IMR-90 (cell line): ENCODE data around the gene KIF13A. TPM values are rescaled to one million over a fixed set of nuclear protein-coding genes. Genes with fewer than 3 reads are reported as not detected.
A peak's percentile ranks its signal among the peaks of the same experiment; 100 is the strongest.

ENCODE experiments used
- ATAC-seq: fragments of 200-7000 bp; cut with Tn5 transposase; 2 replicates; pipeline ENCODE4 v1.9.1; 2020; ENCODE audit warnings: low read depth, mild to moderate bottlenecking, moderate library complexity
- BruUV-seq: library from RNA; stranded (reverse); fragments of 400-500 nt; replicated peaks from 2 replicates; lab custom pipeline; 2021; lab: Mats Ljungman, UMichigan
- CTCF ChIA-PET: fragments of 300-600 bp; formaldehyde crosslinking; extraction: SDS; loops from one replicate; lab custom pipeline; 2021; ENCODE audit warnings: antibody characterized with exemption; lab: Yijun Ruan, JAX
- POLR2A ChIA-PET: fragments of 300-600 bp; sonication (Branson Sonifier 250); formaldehyde crosslinking; loops from one replicate; lab custom pipeline; 2022; ENCODE audit warnings: antibody characterized with exemption; ENCODE audit not compliant: unreplicated experiment; lab: Charles Lee
- DNase-seq: peaks from one replicate; pipeline ENCODE4 v3.0.0; 2013
- H2AFZ ChIP-seq: replicated peaks from 2 replicates; pipeline ENCODE3; 2013; ENCODE audit warnings: low read length, mild to moderate bottlenecking; ENCODE audit not compliant: poor library complexity
- H2AK5ac ChIP-seq: 2 replicates; pipeline ENCODE4 v1.6.1; 2013; ENCODE audit warnings: low read depth, low read length, inconsistent platforms
- H2AK9ac ChIP-seq: replicated peaks from 2 replicates; pipeline ENCODE3; 2013; ENCODE audit warnings: mild to moderate bottlenecking, low read depth, low read length, moderate library complexity; ENCODE audit not compliant: poor library complexity
- H2BK120ac ChIP-seq: 2 replicates; pipeline ENCODE4 v1.6.1; 2013; ENCODE audit warnings: low read depth, low read length, inconsistent platforms
- H2BK15ac ChIP-seq: 3 replicates; pipeline ENCODE4 v1.6.1; 2013; ENCODE audit warnings: low read depth, low read length, inconsistent platforms
- H2BK20ac ChIP-seq: 2 replicates; pipeline ENCODE4 v1.6.1; 2013; ENCODE audit warnings: low read depth, mild to moderate bottlenecking, inconsistent platforms, low read length, moderate library complexity
- H2BK5ac ChIP-seq: 2 replicates; pipeline ENCODE4 v1.6.1; 2013; ENCODE audit warnings: mild to moderate bottlenecking, low read depth, low read length, inconsistent platforms; ENCODE audit not compliant: poor library complexity, severe bottlenecking
- H3K14ac ChIP-seq: replicated peaks from 2 replicates; pipeline ENCODE4 v1.6.1; 2013; ENCODE audit warnings: low read depth, low read length, inconsistent platforms
- H3K18ac ChIP-seq: 2 replicates; pipeline ENCODE4 v1.6.1; 2013; ENCODE audit warnings: low read depth, low read length, control low read depth
- H3K23ac ChIP-seq: 2 replicates; pipeline ENCODE4 v1.6.1; 2013; ENCODE audit warnings: low read depth, low read length, inconsistent platforms
- H3K27ac ChIP-seq: 2 replicates; pipeline ENCODE4 v1.5.1; 2013; ENCODE audit warnings: mild to moderate bottlenecking, control low read depth, low read length; ENCODE audit not compliant: insufficient read depth
- H3K27me3 ChIP-seq: 2 replicates; pipeline ENCODE4 v1.6.1; 2013; ENCODE audit warnings: low read length; ENCODE audit not compliant: control insufficient read depth, insufficient read depth
- H3K36me3 ChIP-seq: 2 replicates; pipeline ENCODE4 v1.6.1; 2013; ENCODE audit warnings: low read length, mixed read lengths; ENCODE audit not compliant: control insufficient read depth, insufficient read depth
- H3K4ac ChIP-seq: 2 replicates; pipeline ENCODE4 v1.6.1; 2013; ENCODE audit warnings: low read depth, low read length, inconsistent platforms
- H3K4me1 ChIP-seq: 2 replicates; pipeline ENCODE4 v1.6.1; 2013; ENCODE audit warnings: low read length, mixed read lengths; ENCODE audit not compliant: control insufficient read depth, insufficient read depth
- H3K4me2 ChIP-seq: 2 replicates; pipeline ENCODE4 v1.6.1; 2013; ENCODE audit warnings: low read depth, mild to moderate bottlenecking, control low read depth, low read length, moderate library complexity
- H3K4me3 ChIP-seq: 2 replicates; pipeline ENCODE4 v1.5.1; 2013; ENCODE audit warnings: low read depth, mild to moderate bottlenecking, control low read depth, low read length, moderate library complexity; ENCODE audit not compliant: insufficient read depth
- H3K56ac ChIP-seq: 2 replicates; pipeline ENCODE4 v1.6.1; 2013; ENCODE audit warnings: low read length, inconsistent platforms; ENCODE audit not compliant: insufficient read depth; ENCODE audit errors: extremely low read depth
- H3K79me1 ChIP-seq, 2 experiments: 2 replicates each; pipeline ENCODE4 v1.6.1; 2013; ENCODE audit warnings: low read length in 2 of 2, inconsistent platforms in 1 of 2, low read depth in 1 of 2
- H3K9ac ChIP-seq: 2 replicates; pipeline ENCODE4 v1.6.1; 2013; ENCODE audit warnings: low read depth, low read length, control low read depth
- H3K9me1 ChIP-seq: 2 replicates; pipeline ENCODE4 v1.6.1; 2013; ENCODE audit warnings: low read length, inconsistent platforms; ENCODE audit not compliant: insufficient read depth
- H3K9me3 ChIP-seq: 2 replicates; pipeline ENCODE4 v1.6.1; 2013; ENCODE audit warnings: low read length; ENCODE audit not compliant: control insufficient read depth, insufficient read depth
- H4K20me1 ChIP-seq: 2 replicates; pipeline ENCODE4 v1.6.1; 2013; ENCODE audit warnings: low read length, inconsistent platforms; ENCODE audit not compliant: insufficient read depth
- H4K5ac ChIP-seq: 2 replicates; pipeline ENCODE4 v1.6.1; 2013; ENCODE audit warnings: mild to moderate bottlenecking, low read depth, low read length, control low read depth
- H4K8ac ChIP-seq, 2 experiments: 2 replicates each; pipeline ENCODE4 v1.6.1; 2013; ENCODE audit warnings: low read depth in 2 of 2, low read length in 2 of 2, control low read depth in 1 of 2, inconsistent platforms in 1 of 2
- H4K91ac ChIP-seq: 2 replicates; pipeline ENCODE4 v1.6.1; 2013; ENCODE audit warnings: low read depth, low read length, inconsistent platforms; ENCODE audit not compliant: insufficient read depth
- BHLHE40 ChIP-seq: fragments of 150-350 bp; IDR thresholded peaks from 2 replicates; pipeline ENCODE4 v1.6.1; 2016; ENCODE audit warnings: mild to moderate bottlenecking, low read depth, low read length
- CEBPB ChIP-seq: IDR thresholded peaks from 2 replicates; pipeline ENCODE4 v1.6.1; 2012; ENCODE audit warnings: low read depth, low read length, improper control_type of control experiment
- CHD1 ChIP-seq: IDR thresholded peaks from 2 replicates; pipeline ENCODE4 v1.6.1; 2012; ENCODE audit warnings: low read depth, low read length, improper control_type of control experiment
- CTCF ChIP-seq: conservative IDR thresholded peaks from 2 replicates; pipeline ENCODE4 v1.5.1; 2012; ENCODE audit warnings: mild to moderate bottlenecking, low read depth, low read length, improper control_type of control experiment
- FOS ChIP-seq: fragments of 150-350 bp; IDR thresholded peaks from 2 replicates; pipeline ENCODE4 v1.6.1; 2016; ENCODE audit warnings: low read depth, low read length
- MAFK ChIP-seq: IDR thresholded peaks from 2 replicates; pipeline ENCODE4 v1.6.1; 2012; ENCODE audit warnings: low read depth, low read length, improper control_type of control experiment
- MAZ ChIP-seq: IDR thresholded peaks from 2 replicates; pipeline ENCODE4 v1.6.1; 2012; ENCODE audit warnings: low read depth, mild to moderate bottlenecking, low read length, improper control_type of control experiment, moderate library complexity, borderline replicate concordance
- MXI1 ChIP-seq: IDR thresholded peaks from 2 replicates; pipeline ENCODE4 v1.6.1; 2012; ENCODE audit warnings: low read depth, mild to moderate bottlenecking, low read length, moderate library complexity, borderline replicate concordance
- NFE2L2 ChIP-seq: fragments of 150-350 bp; IDR thresholded peaks from 2 replicates; pipeline ENCODE4 v1.6.1; 2016; ENCODE audit warnings: low read depth, mild to moderate bottlenecking, low read length
- POLR2A ChIP-seq: IDR thresholded peaks from 2 replicates; pipeline ENCODE4 v1.6.1; 2012; ENCODE audit warnings: mild to moderate bottlenecking, low read depth, low read length
- RAD21 ChIP-seq: IDR thresholded peaks from 2 replicates; pipeline ENCODE4 v1.6.1; 2012; ENCODE audit warnings: low read length, improper control_type of control experiment
- RCOR1 ChIP-seq: IDR thresholded peaks from 2 replicates; pipeline ENCODE4 v1.6.1; 2012; ENCODE audit warnings: mild to moderate bottlenecking, low read length, improper control_type of control experiment; ENCODE audit not compliant: insufficient replicate concordance
- RFX5 ChIP-seq: IDR thresholded peaks from 2 replicates; pipeline ENCODE4 v1.8.0; 2012; ENCODE audit warnings: low read depth, mild to moderate bottlenecking, low read length, moderate library complexity
- SMC3 ChIP-seq: fragments of 150-350 bp; IDR thresholded peaks from 2 replicates; pipeline ENCODE4 v1.6.1; 2016; ENCODE audit warnings: low read depth, mild to moderate bottlenecking, antibody characterized with exemption, low read length, moderate library complexity
- USF2 ChIP-seq: fragments of 150-350 bp; IDR thresholded peaks from 2 replicates; pipeline ENCODE4 v1.6.1; 2017; ENCODE audit warnings: mild to moderate bottlenecking, antibody characterized with exemption, low read length, low read depth
- WGBS, 2 experiments: methylation state at CpG; one replicate each; pipeline versions ENCODE4 v1.1.5 to v1.1.7; 2013; ENCODE audit warnings: missing lambda C conversion rate in 2 of 2; ENCODE audit not compliant: insufficient read length in 1 of 2; ENCODE audit errors: extremely low coverage in 2 of 2; 5-methylcytosine and 5-hydroxymethylcytosine counted together
- dilution Hi-C: fragments of 300-500 bp; cut with HindIII; formaldehyde crosslinking; loops from one replicate; pipeline ENCODE4 v1.14.3; 2018; ENCODE audit warnings: low sequenced_read_pairs; ENCODE audit not compliant: unreplicated experiment
- in situ Hi-C: fragments of 300-500 bp; cut with MboI; formaldehyde crosslinking; loops from 3 replicates; pipeline ENCODE4 v1.14.3; 2019; ENCODE audit warnings: low sequenced_read_pairs, inconsistent platforms, mixed read lengths
- intact Hi-C: fragments of 100-400 bp; cut with micrococcal nuclease; formaldehyde crosslinking; loops from 2 replicates; pipeline ENCODE4 v1.10.0; 2022
- polyA plus RNA-seq, 3 experiments: library from polyadenylated mRNA; depleted of rRNA; stranded (reverse); fragments of >200 nt; gene quantifications; 2 replicates each; pipeline ENCODE4 v1.2.3, GENCODE V29; 2012; ENCODE audit warnings: low replicate concordance in 1 of 3
- total RNA-seq: library from RNA; depleted of rRNA; stranded (reverse); fragments of >200 nt; gene quantifications from 2 replicates; pipeline ENCODE4 v1.2.3, GENCODE V29; 2012
- TF ChIP-seq, protein P1 (sequence below): fragments of 150-350 bp; IDR thresholded peaks from 2 replicates; pipeline ENCODE4 v1.6.1; 2016; ENCODE audit warnings: low read depth, mild to moderate bottlenecking, low read length, moderate library complexity, borderline replicate concordance

The KIF13A gene
- total and polyA plus RNA-seq, 2 of the 4 experiments (the other 2 are of a cell fraction) = 23.3 to 51.8 TPM

DNA sequence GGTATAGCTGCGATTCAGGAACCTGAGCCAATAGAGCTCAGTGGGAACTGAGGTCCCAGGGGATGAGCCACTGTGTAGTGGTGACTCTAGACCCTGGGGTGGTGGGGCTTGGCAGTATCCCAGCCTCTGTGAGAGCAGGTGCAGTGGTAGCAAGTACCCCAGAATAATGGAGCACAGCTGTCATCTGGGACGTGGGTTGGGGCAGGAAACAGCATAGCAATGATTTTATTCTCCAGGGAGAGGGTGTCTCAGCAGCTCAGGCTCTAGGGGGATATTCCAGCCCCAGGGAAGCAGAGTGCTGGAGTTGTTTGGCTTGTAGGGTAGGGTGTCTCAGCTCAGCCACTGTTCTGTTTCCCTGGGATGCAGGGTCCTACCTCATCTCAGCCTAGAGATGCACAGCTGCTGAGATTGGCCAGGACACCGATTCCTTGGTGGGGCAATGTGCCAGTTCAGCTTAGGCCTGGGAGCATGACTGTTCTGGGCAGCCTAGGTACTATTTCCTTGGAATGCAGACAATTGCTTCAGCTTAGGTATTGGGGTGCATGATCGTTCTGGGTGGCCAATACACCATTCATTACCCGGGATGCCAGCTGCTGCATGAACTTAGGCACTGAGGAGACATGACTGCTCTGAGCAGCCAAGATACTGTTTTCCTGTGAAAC lies 246.7 kb downstream of the KIF13A start:
- Histone ChIP-seq H3K9me3 (peaks cover 9% of the 10 kb centered on the region), H4K5ac (no peak overlapping the region), H3K9me1 (no peaks in the 10 kb centered on the region), H3K4me1 (no peaks in the 10 kb centered on the region), H3K23ac (no peak overlapping the region), H2BK20ac (no peak overlapping the region), H3K36me3 (no peaks in the 10 kb centered on the region), H3K18ac (no peak overlapping the region), H3K79me1 (no peaks in the 10 kb centered on the region), H2BK15ac (no peak overlapping the region), H3K14ac (no peak overlapping the region), H4K8ac (no peak overlapping the region), H2BK120ac (no peak overlapping the region), H3K4me3 (no peak overlapping the region), H4K20me1 (no peaks in the 10 kb centered on the region), H3K56ac (no peak overlapping the region), H3K4me2 (no peak overlapping the region), H3K27ac (no peak overlapping the region), H2BK5ac (no peak overlapping the region), H3K27me3 (no peaks in the 10 kb centered on the region), H2AFZ (peak overlapping the region; percentile 4), H3K4ac (no peak overlapping the region), H2AK5ac (no peak overlapping the region), H4K91ac (no peak overlapping the region), H3K9ac (no peak overlapping the region), H2AK9ac (no peak overlapping the region)
- intact Hi-C loops = no loop called here
- WGBS, 2 experiments = 100% methylated on average over 2 of the region's 5 CpGs; no CpG with 5 or more reads in 1 of the 2 experiments
- ChIA-PET CTCF (no interaction called here), POLR2A (no interaction called here)
- dilution Hi-C loops = no loop called here
- no peak for TF ChIP-seq MXI1
- no peak for TF ChIP-seq BHLHE40
- TF ChIP-seq, protein P1, sequence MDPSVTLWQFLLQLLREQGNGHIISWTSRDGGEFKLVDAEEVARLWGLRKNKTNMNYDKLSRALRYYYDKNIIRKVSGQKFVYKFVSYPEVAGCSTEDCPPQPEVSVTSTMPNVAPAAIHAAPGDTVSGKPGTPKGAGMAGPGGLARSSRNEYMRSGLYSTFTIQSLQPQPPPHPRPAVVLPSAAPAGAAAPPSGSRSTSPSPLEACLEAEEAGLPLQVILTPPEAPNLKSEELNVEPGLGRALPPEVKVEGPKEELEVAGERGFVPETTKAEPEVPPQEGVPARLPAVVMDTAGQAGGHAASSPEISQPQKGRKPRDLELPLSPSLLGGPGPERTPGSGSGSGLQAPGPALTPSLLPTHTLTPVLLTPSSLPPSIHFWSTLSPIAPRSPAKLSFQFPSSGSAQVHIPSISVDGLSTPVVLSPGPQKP = no peak
- no peak for TF ChIP-seq SMC3
- TF ChIP-seq RAD21 = no peak
- no peak for TF ChIP-seq NFE2L2
- TF ChIP-seq FOS = no peak
- no peak for TF ChIP-seq CTCF
- TF ChIP-seq CEBPB = no peak
- TF ChIP-seq POLR2A = no peak
- no peak for TF ChIP-seq MAZ
- TF ChIP-seq RFX5 = no peak
- no peak for TF ChIP-seq CHD1
- no peak for TF ChIP-seq USF2
- no peak for TF ChIP-seq MAFK
- TF ChIP-seq RCOR1 = no peak
- in situ Hi-C loops = no loop called here
- no TSS peak for BruUV-seq
- no peak for DNase-seq
- ATAC-seq = peak; percentile 32; the same call in 1 of the 2 replicates
